ENCODE results near the gene PRDX4.
"Not testable (repeated sequence)": the region's sequence is repeated elsewhere in the genome, so short reads cannot be mapped to it uniquely, and the experiment has no call there.

The PRDX4 gene

DNA sequence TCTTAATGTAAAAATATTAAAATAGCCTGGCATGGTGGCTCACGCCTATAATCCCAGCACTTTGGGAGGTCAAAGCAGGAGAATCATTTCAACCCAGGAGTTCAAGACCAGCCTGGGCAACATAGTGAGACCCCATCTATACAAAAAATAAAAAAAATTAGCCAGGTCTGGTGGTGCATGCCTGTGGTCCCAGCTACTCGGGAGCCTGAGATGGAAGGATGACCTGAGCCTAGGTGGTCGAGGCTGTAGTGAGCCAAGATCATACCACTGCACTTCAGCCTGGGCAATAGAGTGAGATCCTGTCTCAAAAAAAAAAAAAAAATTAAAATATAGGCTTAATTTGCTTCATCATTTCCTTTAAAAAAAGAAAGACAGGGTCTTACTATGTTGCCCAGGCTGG, 9.2 kb downstream of the PRDX4 start:
- DNase-seq, result not testable (repeated sequence)

DNA sequence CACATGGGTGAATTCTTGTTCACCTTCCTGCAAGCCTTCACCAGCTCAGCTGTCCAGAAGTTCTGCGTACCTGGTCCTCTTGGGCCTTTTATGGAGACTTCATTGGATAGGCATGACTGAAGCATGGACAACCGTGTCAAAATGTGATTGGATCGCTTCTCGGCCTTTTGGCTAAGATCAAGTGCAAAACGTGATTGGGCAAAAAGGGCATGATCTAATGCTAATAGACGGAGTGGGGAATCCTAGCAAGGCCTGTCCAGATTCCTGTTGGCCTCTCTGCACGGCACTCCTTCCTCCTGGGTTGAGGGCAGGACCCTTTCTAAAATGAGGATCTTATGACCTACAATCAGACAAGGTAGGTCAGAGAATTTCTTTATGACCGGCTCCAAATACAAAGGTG, 24.9 kb downstream of the PRDX4 start:
- no peak for DNase-seq

GRCh38 chrX:23694606-23695005, 27.3 kb downstream of the PRDX4 start:
- DNase-seq, result peak; percentile 5

GRCh38 chrX:23699636-23700194, 32.4 kb downstream of the PRDX4 start:
- no peak for DNase-seq

- DNase-seq, result no peak
These were observed 37.4 kb downstream of the PRDX4 start for GRCh38 chrX:23704673-23705206.

- DNase-seq, result no peak
These were observed 37.9 kb downstream of the PRDX4 start for GRCh38 chrX:23705235-23705634.

GRCh38 chrX:23720117-23720677, 52.9 kb downstream of the PRDX4 start:
- no peak for DNase-seq

GRCh38 chrX:23726191-23726590, 58.9 kb downstream of the PRDX4 start:
- DNase-seq, result no peak

- no peak for DNase-seq
These were observed 59.9 kb downstream of the PRDX4 start for GRCh38 chrX:23727206-23727605.

- DNase-seq, result no peak
These were observed 61.9 kb downstream of the PRDX4 start for GRCh38 chrX:23729214-23729613.

DNA sequence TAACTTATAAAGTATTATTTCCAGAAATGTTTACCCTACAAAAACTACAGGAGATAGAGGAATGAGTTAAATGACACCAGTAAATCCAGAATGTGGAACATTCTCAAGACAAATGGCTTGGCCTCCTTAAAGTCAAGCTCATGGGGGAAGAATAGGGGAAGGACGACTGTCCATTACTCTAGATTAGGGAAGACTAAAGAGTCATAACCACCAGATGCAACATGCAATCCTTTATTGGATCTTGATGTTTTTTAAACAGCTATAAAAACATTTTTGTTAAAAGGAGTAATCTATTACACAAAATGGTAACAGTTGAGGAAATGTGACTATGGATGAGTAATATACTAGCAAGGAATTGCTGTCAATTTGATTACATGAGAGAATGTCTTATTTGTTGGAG, 64.7 kb downstream of the PRDX4 start:
- no peak for DNase-seq

DNA sequence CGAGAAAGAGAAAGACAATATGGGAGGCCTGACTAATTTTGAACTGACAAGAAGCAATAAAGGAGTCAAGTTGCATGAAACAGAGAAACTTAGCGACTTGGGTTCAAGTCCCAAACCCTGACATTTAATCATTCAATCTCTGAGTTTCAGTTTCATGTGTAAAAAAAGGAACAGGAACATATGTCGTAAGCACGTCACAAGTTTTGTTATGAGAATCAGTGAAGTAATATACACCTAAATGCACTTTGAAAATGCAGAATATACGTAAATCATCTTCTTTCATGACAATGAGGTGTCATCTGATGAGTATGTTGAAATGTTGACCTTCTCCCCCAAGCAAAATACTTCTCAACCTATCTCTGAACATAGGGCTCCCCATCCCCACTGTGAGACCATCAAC, 65.4 kb downstream of the PRDX4 start:
- no peak for DNase-seq

All from retina (tissue), 1 donor.